WTC11 (cell line): Measurements from ENCODE around the gene ALS2.

Experiments used
- ELF4 ChIP-seq: sonication (generic); formaldehyde crosslinking; IDR thresholded peaks from 2 replicates; pipeline ENCODE4 v1.8.1; 2022; ENCODE audit warnings: low read depth, mild to moderate bottlenecking, moderate library complexity, missing genetic modification reagents
- EMX1 ChIP-seq: fragments of 250-450 bp; sonication (Bioruptor Pico); IDR thresholded peaks from 2 replicates; pipeline ENCODE4 v1.8.0; 2021; ENCODE audit warnings: mild to moderate bottlenecking
- NR2C2 ChIP-seq: sonication (generic); formaldehyde crosslinking; IDR thresholded peaks from 2 replicates; pipeline ENCODE4 v1.8.0; 2022; ENCODE audit warnings: mild to moderate bottlenecking, missing genetic modification reagents
- RELA ChIP-seq: sonication (generic); formaldehyde crosslinking; IDR thresholded peaks from 2 replicates; pipeline ENCODE4 v1.8.1; 2022; ENCODE audit warnings: missing genetic modification reagents, mild to moderate bottlenecking, borderline replicate concordance
- SMAD3 ChIP-seq: sonication (generic); formaldehyde crosslinking; IDR thresholded peaks from 2 replicates; pipeline ENCODE4 v1.8.0; 2022; ENCODE audit warnings: missing genetic modification reagents, mild to moderate bottlenecking, borderline replicate concordance
- TP53 ChIP-seq: sonication (generic); formaldehyde crosslinking; IDR thresholded peaks from 2 replicates; pipeline ENCODE4 v1.8.1; 2023; ENCODE audit warnings: mild to moderate bottlenecking, missing genetic modification reagents
- ZNF317 ChIP-seq: sonication (generic); formaldehyde crosslinking; IDR thresholded peaks from 2 replicates; pipeline ENCODE4 v1.8.1; 2023; ENCODE audit warnings: low read depth, mild to moderate bottlenecking, moderate library complexity, missing genetic modification reagents, borderline replicate concordance
- TF ChIP-seq, protein P1 (sequence below): fragments of 200-600 bp; IDR thresholded peaks from 2 replicates; pipeline ENCODE4 v1.8.0; 2022; ENCODE audit warnings: antibody characterized with exemption
- TF ChIP-seq, protein P2 (sequence below): sonication (generic); formaldehyde crosslinking; IDR thresholded peaks from 2 replicates; pipeline ENCODE4 v1.8.0; 2022; ENCODE audit warnings: mild to moderate bottlenecking, missing genetic modification reagents
- TF ChIP-seq, protein P3 (sequence below): sonication (generic); formaldehyde crosslinking; conservative IDR thresholded peaks from 2 replicates; pipeline ENCODE4 v1.8.1; 2022; ENCODE audit warnings: mild to moderate bottlenecking, missing genetic modification reagents
- TF ChIP-seq, protein P4 (sequence below): sonication (generic); formaldehyde crosslinking; IDR thresholded peaks from 2 replicates; pipeline ENCODE4 v1.8.0; 2023; ENCODE audit warnings: missing genetic modification reagents

DNA sequence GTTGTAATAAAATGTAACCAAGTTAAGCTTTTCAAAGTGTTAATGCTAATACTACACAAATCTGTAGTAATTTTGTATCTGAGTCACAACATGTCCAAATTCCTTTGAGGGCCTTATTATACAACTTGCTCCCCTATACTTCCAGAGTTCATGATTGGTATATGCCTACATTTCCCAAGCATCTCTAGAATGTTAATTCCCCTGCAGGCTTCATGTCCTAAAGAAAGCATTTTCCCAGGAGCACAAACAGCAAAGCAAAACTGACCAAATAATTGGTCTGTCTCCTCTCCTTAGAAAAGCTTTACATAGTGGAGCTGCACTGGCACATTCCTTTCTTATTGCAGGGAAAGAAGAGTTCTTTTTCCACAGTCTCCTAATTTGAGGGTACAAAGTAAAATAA is 3.7 kb downstream of the ALS2 start:
- no peak for TF ChIP-seq TP53 (CRISPR knock-in tag)
- TF ChIP-seq, protein P1, sequence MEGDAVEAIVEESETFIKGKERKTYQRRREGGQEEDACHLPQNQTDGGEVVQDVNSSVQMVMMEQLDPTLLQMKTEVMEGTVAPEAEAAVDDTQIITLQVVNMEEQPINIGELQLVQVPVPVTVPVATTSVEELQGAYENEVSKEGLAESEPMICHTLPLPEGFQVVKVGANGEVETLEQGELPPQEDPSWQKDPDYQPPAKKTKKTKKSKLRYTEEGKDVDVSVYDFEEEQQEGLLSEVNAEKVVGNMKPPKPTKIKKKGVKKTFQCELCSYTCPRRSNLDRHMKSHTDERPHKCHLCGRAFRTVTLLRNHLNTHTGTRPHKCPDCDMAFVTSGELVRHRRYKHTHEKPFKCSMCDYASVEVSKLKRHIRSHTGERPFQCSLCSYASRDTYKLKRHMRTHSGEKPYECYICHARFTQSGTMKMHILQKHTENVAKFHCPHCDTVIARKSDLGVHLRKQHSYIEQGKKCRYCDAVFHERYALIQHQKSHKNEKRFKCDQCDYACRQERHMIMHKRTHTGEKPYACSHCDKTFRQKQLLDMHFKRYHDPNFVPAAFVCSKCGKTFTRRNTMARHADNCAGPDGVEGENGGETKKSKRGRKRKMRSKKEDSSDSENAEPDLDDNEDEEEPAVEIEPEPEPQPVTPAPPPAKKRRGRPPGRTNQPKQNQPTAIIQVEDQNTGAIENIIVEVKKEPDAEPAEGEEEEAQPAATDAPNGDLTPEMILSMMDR: no peak
- TF ChIP-seq ZNF317: no peak
- no peak for TF ChIP-seq NR2C2 (CRISPR knock-in tag)
- TF ChIP-seq, protein P2, sequence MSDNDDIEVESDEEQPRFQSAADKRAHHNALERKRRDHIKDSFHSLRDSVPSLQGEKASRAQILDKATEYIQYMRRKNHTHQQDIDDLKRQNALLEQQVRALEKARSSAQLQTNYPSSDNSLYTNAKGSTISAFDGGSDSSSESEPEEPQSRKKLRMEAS (CRISPR knock-in tag): no peak
- TF ChIP-seq SMAD3 (CRISPR knock-in tag): no peak
- TF ChIP-seq, protein P3, sequence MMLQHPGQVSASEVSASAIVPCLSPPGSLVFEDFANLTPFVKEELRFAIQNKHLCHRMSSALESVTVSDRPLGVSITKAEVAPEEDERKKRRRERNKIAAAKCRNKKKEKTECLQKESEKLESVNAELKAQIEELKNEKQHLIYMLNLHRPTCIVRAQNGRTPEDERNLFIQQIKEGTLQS (CRISPR knock-in tag): no peak
- no peak for TF ChIP-seq RELA (CRISPR knock-in tag)
- no peak for TF ChIP-seq EMX1 (CRISPR knock-in tag)
- TF ChIP-seq, protein P4, sequence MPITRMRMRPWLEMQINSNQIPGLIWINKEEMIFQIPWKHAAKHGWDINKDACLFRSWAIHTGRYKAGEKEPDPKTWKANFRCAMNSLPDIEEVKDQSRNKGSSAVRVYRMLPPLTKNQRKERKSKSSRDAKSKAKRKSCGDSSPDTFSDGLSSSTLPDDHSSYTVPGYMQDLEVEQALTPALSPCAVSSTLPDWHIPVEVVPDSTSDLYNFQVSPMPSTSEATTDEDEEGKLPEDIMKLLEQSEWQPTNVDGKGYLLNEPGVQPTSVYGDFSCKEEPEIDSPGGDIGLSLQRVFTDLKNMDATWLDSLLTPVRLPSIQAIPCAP (CRISPR knock-in tag): no peak
- no peak for TF ChIP-seq ELF4 (CRISPR knock-in tag)
